ENCODE results near the gene SCLT1.
"Not testable (repeated sequence)": the region's sequence is repeated elsewhere in the genome, so short reads cannot be mapped to it uniquely, and the experiment has no call there.

The SCLT1 gene

GRCh38 chr4:129069537-129069936 is 23.8 kb downstream of the SCLT1 start:
- DNase-seq = not testable (repeated sequence)

GRCh38 chr4:129064717-129065116 is 28.6 kb downstream of the SCLT1 start:
- DNase-seq = no peak

- DNase-seq = no peak
Measured at GRCh38 chr4:129063640-129064039, 29.7 kb downstream of the SCLT1 start.

- DNase-seq = no peak
Measured at GRCh38 chr4:129062580-129062979, 30.8 kb downstream of the SCLT1 start.

- DNase-seq = no peak
Measured at GRCh38 chr4:129059028-129059427, 34.3 kb downstream of the SCLT1 start.

GRCh38 chr4:129046055-129046959 is 47.0 kb downstream of the SCLT1 start:
- no peak for DNase-seq

- no peak for DNase-seq
Measured at GRCh38 chr4:129043523-129043922, 49.8 kb downstream of the SCLT1 start.

- no peak for DNase-seq
Measured at GRCh38 chr4:129040471-129040870, 52.9 kb downstream of the SCLT1 start.

GRCh38 chr4:129037093-129037492 is 56.2 kb downstream of the SCLT1 start:
- DNase-seq = no peak

GRCh38 chr4:129014566-129015509 is 78.5 kb downstream of the SCLT1 start:
- no peak for DNase-seq

- no peak for DNase-seq
Measured at GRCh38 chr4:129008096-129008495, 85.2 kb downstream of the SCLT1 start.

GRCh38 chr4:128986908-128987307 is 106.4 kb downstream of the SCLT1 start:
- no peak for DNase-seq

GRCh38 chr4:128986019-128986418 is 107.3 kb downstream of the SCLT1 start:
- no peak for DNase-seq

- DNase-seq = no peak
Measured at GRCh38 chr4:128983771-128984485, 109.4 kb downstream of the SCLT1 start.

GRCh38 chr4:128981377-128981776 is 112.0 kb downstream of the SCLT1 start:
- no peak for DNase-seq

GRCh38 chr4:128980816-128981326 is 112.5 kb downstream of the SCLT1 start:
- DNase-seq = no peak

GRCh38 chr4:128979934-128980333 is 113.4 kb downstream of the SCLT1 start:
- no peak for DNase-seq

- DNase-seq = no peak
Measured at GRCh38 chr4:128978985-128979384, 114.4 kb downstream of the SCLT1 start.

- DNase-seq = peak; percentile 46
Measured at GRCh38 chr4:128974136-128974581, 119.2 kb downstream of the SCLT1 start.

GRCh38 chr4:128973384-128973783 is 120.0 kb downstream of the SCLT1 start:
- DNase-seq = no peak

GRCh38 chr4:128961405-128961804 is 131.9 kb downstream of the SCLT1 start:
- no peak for DNase-seq

GRCh38 chr4:128958194-128958593 is 135.1 kb downstream of the SCLT1 start:
- no peak for DNase-seq

- DNase-seq = no peak
Measured at GRCh38 chr4:128957459-128957858, 135.9 kb downstream of the SCLT1 start.
